ENCODE results near the gene C1orf210. TPM values are rescaled to one million over a fixed set of nuclear protein-coding genes. Genes with fewer than 3 reads are reported as not detected.
A peak's percentile ranks its signal among the peaks of the same experiment; 100 is the strongest.

C1orf210 gene
- total and polyA plus RNA-seq, 2 of the 4 experiments (the other 2 are of a cell fraction) = not detected

GRCh38 chr1:43300378-43301094, 15.2 kb upstream of the C1orf210 start, which contains the start of gene TIE1:
Gene TIE1 (plus strand): TSS chr1:43300982. CDS start chr1:43301072, 90 bp downstream.
- H2AFZ ChIP-seq (replicated peaks; ENCODE audit: low read length, poor library complexity) = peak within 1 kb of the TSS; percentile 52
- H2AK9ac ChIP-seq (replicated peaks; ENCODE audit: low read depth, low read length, poor library complexity) = no peak within 1 kb of the TSS
- H3K79me1 ChIP-seq (ENCODE audit: low read depth in 1 of 2, low read length in 2 of 2) = no peaks in the 10 kb centered on the region
- H3K4me1 ChIP-seq (ENCODE audit: control insufficient read depth, insufficient read depth, low read length) = peaks cover 6% of the 10 kb centered on the region; the same call in 1 of the 2 replicates
- H3K14ac ChIP-seq (replicated peaks; ENCODE audit: low read depth, low read length) = no peak within 1 kb of the TSS
- H3K4ac ChIP-seq (ENCODE audit: low read depth, low read length) = no peak within 1 kb of the TSS
- no peak within 1 kb of the TSS for H2BK5ac ChIP-seq (ENCODE audit: low read depth, low read length, poor library complexity, severe bottlenecking)
- in situ Hi-C loops (cut with MboI; ENCODE audit: low sequenced_read_pairs) = no loop called here
- H3K36me3 ChIP-seq (ENCODE audit: control insufficient read depth, insufficient read depth, low read length) = no peaks in the 10 kb centered on the region
- no TSS peak for BruUV-seq (replicated peaks)
- no peak within 1 kb of the TSS for H4K5ac ChIP-seq (ENCODE audit: low read depth, low read length)
- ChIA-PET CTCF (no interaction called here), POLR2A (ENCODE audit: unreplicated experiment) (no interaction called here)
- no peak within 1 kb of the TSS for H3K9ac ChIP-seq (ENCODE audit: low read depth, low read length)
- H4K20me1 ChIP-seq (ENCODE audit: insufficient read depth, low read length) = no peaks in the 10 kb centered on the region
- no peak within 1 kb of the TSS for H2BK15ac ChIP-seq (ENCODE audit: low read depth, low read length)
- H3K18ac ChIP-seq (ENCODE audit: low read depth, low read length) = no peak within 1 kb of the TSS
- H2BK20ac ChIP-seq (ENCODE audit: low read depth, low read length) = no peak within 1 kb of the TSS
- 86% methylated on average over 1 of the region's 10 CpGs; no CpG with 5 or more reads in 1 of the 2 experiments for WGBS, 2 experiments (ENCODE audit: extremely low coverage in 2 of 2, insufficient read length in 1 of 2)
- H2BK120ac ChIP-seq (ENCODE audit: low read depth, low read length) = no peak within 1 kb of the TSS
- H3K9me3 ChIP-seq (ENCODE audit: control insufficient read depth, insufficient read depth, low read length) = no peaks in the 10 kb centered on the region
- H2AK5ac ChIP-seq (ENCODE audit: low read depth, low read length) = no peak within 1 kb of the TSS
- ATAC-seq (ENCODE audit: low read depth) (no peak), DNase-seq (no peak)
- no peak within 1 kb of the TSS for H3K56ac ChIP-seq (ENCODE audit: extremely low read depth, insufficient read depth, low read length)
- no peak within 1 kb of the TSS for H3K27ac ChIP-seq (ENCODE audit: insufficient read depth, low read length)
- H4K91ac ChIP-seq (ENCODE audit: insufficient read depth, low read depth, low read length) = no peak within 1 kb of the TSS
- TF ChIP-seq CEBPB (IDR thresholded peaks at IDR 0.05; ENCODE audit: low read depth, low read length) (no peak), MAZ (IDR thresholded peaks at IDR 0.05; ENCODE audit: borderline replicate concordance, low read depth, low read length) (no peak), NFE2L2 (IDR thresholded peaks at IDR 0.05; ENCODE audit: low read depth, low read length) (no peak), POLR2A (IDR thresholded peaks at IDR 0.05; ENCODE audit: low read depth, low read length) (no peak), CHD1 (IDR thresholded peaks at IDR 0.05; ENCODE audit: low read depth, low read length) (no peak), USF2 (IDR thresholded peaks at IDR 0.05; ENCODE audit: low read depth, low read length) (no peak), RFX5 (IDR thresholded peaks at IDR 0.05; ENCODE audit: low read depth, low read length) (no peak), MAFK (IDR thresholded peaks at IDR 0.05; ENCODE audit: low read depth, low read length) (no peak)
- H3K4me2 ChIP-seq (ENCODE audit: low read depth, low read length) = no peak within 1 kb of the TSS
- H3K27me3 ChIP-seq (ENCODE audit: control insufficient read depth, insufficient read depth, low read length) = peaks cover 2% of the 10 kb centered on the region; the same call in 1 of the 2 replicates
- no peak within 1 kb of the TSS for H3K23ac ChIP-seq (ENCODE audit: low read depth, low read length)
- dilution Hi-C loops (cut with HindIII; ENCODE audit: low sequenced_read_pairs, unreplicated experiment) = no loop called here
- no peak within 1 kb of the TSS for H3K4me3 ChIP-seq (ENCODE audit: insufficient read depth, low read depth, low read length)
- no peaks in the 10 kb centered on the region for H3K9me1 ChIP-seq (ENCODE audit: insufficient read depth, low read length)
- intact Hi-C loops (cut with micrococcal nuclease) = no loop called here
- no peak within 1 kb of the TSS for H4K8ac ChIP-seq (ENCODE audit: low read depth in 2 of 2, low read length in 2 of 2)
